GM19351 (cell line): Measurements from ENCODE around the gene HOXA11.

Experiments used
- ATAC-seq: cut with Tn5 transposase; IDR thresholded peaks from one replicate; pipeline ENCODE4 v1.9.1; 2021; ENCODE audit warnings: mild to moderate bottlenecking, moderate library complexity; ENCODE audit not compliant: unreplicated experiment

HOXA11 gene

GRCh38 chr7:27182285-27182841, 2.7 kb downstream of the HOXA11 start:
- no peak for ATAC-seq

- ATAC-seq, result no peak
These were observed 3.2 kb downstream of the HOXA11 start for GRCh38 chr7:27181795-27182275.

GRCh38 chr7:27180431-27181420, 4.3 kb downstream of the HOXA11 start:
- ATAC-seq, result no peak

GRCh38 chr7:27179503-27180430, 5.3 kb downstream of the HOXA11 start:
- ATAC-seq, result no peak

GRCh38 chr7:27179030-27179429, 6.0 kb downstream of the HOXA11 start:
- no peak for ATAC-seq

GRCh38 chr7:27178366-27178765, 6.7 kb downstream of the HOXA11 start:
- ATAC-seq, result no peak

- no peak for ATAC-seq
These were observed 7.2 kb downstream of the HOXA11 start for GRCh38 chr7:27177795-27178320.

- no peak for ATAC-seq
These were observed 7.9 kb downstream of the HOXA11 start for GRCh38 chr7:27176962-27177794.

GRCh38 chr7:27176524-27176845, 8.5 kb downstream of the HOXA11 start:
- no peak for ATAC-seq

- ATAC-seq, result no peak
These were observed 9.2 kb downstream of the HOXA11 start for GRCh38 chr7:27175626-27176523.

- no peak for ATAC-seq
These were observed 10.0 kb downstream of the HOXA11 start for GRCh38 chr7:27174874-27175625.

GRCh38 chr7:27173956-27174873, 10.8 kb downstream of the HOXA11 start, which contains the start of gene HOXA10:
Gene HOXA10, minus strand, starts transcription at chr7:27174320. Its CDS starts 14 bp downstream, at chr7:27174306.
- no peak for ATAC-seq

GRCh38 chr7:27173511-27173955, 11.5 kb downstream of the HOXA11 start:
- ATAC-seq, result no peak

- no peak for ATAC-seq
These were observed 12.1 kb downstream of the HOXA11 start for GRCh38 chr7:27172823-27173510.

- ATAC-seq, result no peak
These were observed 12.7 kb downstream of the HOXA11 start for GRCh38 chr7:27172315-27172774.

- ATAC-seq, result no peak
These were observed 13.3 kb downstream of the HOXA11 start for GRCh38 chr7:27171637-27172314.
